SK-N-SH (cell line): ENCODE measurements around the gene NT5C3A. TPM values are rescaled to one million over a fixed set of nuclear protein-coding genes. Genes with fewer than 3 reads are reported as not detected.

Experiments used
- CTCF ChIA-PET: fragments of 300-600, 350-600 bp; formaldehyde crosslinking; extraction: SDS; loops from one replicate; lab custom pipeline; 2021; lab: Yijun Ruan, JAX
- POLR2A ChIA-PET: fragments of 350-600 bp; sonication (Branson Sonifier 250); formaldehyde crosslinking; extraction: SDS; loops from one replicate; lab custom pipeline; 2020; ENCODE audit warnings: antibody characterized with exemption, inconsistent platforms; lab: Yijun Ruan, JAX
- DNase-seq: peaks from one replicate; pipeline ENCODE4 v3.0.0; 2012
- H2AFZ ChIP-seq: fragments of 200-600 bp; sonication (generic); 2 replicates; pipeline ENCODE4 v1.8.1; 2016; ENCODE audit warnings: antibody characterized with exemption, mild to moderate bottlenecking, low read depth
- H3F3A ChIP-seq: fragments of 200-600 bp; sonication (generic); replicated peaks from 2 replicates; pipeline ENCODE3; 2016; ENCODE audit warnings: antibody characterized with exemption, mild to moderate bottlenecking; ENCODE audit not compliant: insufficient read depth
- H3K27ac ChIP-seq, 2 experiments: fragments of 200-500 bp in 1 of 2; fragments of 200-600 bp in 1 of 2; sonication (Bioruptor generic) in 1 of 2; sonication (generic), shearing (Covaris generic) in 1 of 2; 2 replicates each; pipeline versions ENCODE4 v1.5.1 to v1.6.1; 2014 to 2016; ENCODE audit warnings: low read depth in 2 of 2, inconsistent platforms in 1 of 2, low read length in 1 of 2, mild to moderate bottlenecking in 1 of 2, mixed read lengths in 1 of 2
- H3K27me3 ChIP-seq: fragments of 200-600 bp; sonication (generic), shearing (Covaris generic); 2 replicates; pipeline ENCODE4 v1.6.1; 2016; ENCODE audit warnings: mixed run types; ENCODE audit not compliant: insufficient read depth
- H3K36me3 ChIP-seq, 2 experiments: fragments of 200-500 bp in 1 of 2; fragments of 200-600 bp in 1 of 2; sonication (Bioruptor generic) in 1 of 2; sonication (generic) in 1 of 2; replicated peaks in 1 of 2; 2 replicates each; pipeline versions ENCODE3 to v1.5.1; 2014 to 2016; ENCODE audit warnings: low read length in 1 of 2, mild to moderate bottlenecking in 1 of 2; ENCODE audit not compliant: insufficient read depth in 2 of 2, control insufficient read depth in 1 of 2
- H3K4me1 ChIP-seq, 2 experiments: fragments of 200-500 bp in 1 of 2; fragments of 200-600 bp in 1 of 2; sonication (Bioruptor generic) in 1 of 2; sonication (generic), shearing (Covaris generic) in 1 of 2; 2 replicates each; pipeline versions ENCODE4 v1.5.1 to v1.6.1; 2014 to 2016; ENCODE audit warnings: low read depth in 1 of 2, low read length in 1 of 2, mixed run types in 1 of 2; ENCODE audit not compliant: insufficient read depth in 2 of 2, control insufficient read depth in 1 of 2
- H3K4me2 ChIP-seq: fragments of 200-600 bp; sonication (generic), shearing (Covaris generic); 2 replicates; pipeline ENCODE4 v1.6.1; 2017; ENCODE audit warnings: mixed run types
- H3K4me3 ChIP-seq, 2 experiments: fragments of 200-500 bp in 1 of 2; fragments of 200-600 bp in 1 of 2; sonication (Bioruptor generic) in 1 of 2; sonication (generic), shearing (Covaris generic) in 1 of 2; 2 replicates each; pipeline versions ENCODE4 v1.5.1 to v1.8.1; 2014 to 2016; ENCODE audit warnings: low read depth in 2 of 2, inconsistent platforms in 1 of 2, low read length in 1 of 2, mild to moderate bottlenecking in 1 of 2, mixed read lengths in 1 of 2, moderate library complexity in 1 of 2
- H3K79me2 ChIP-seq: fragments of 200-600 bp; sonication (generic); 2 replicates; pipeline ENCODE4 v1.8.1; 2017; ENCODE audit warnings: mild to moderate bottlenecking; ENCODE audit not compliant: insufficient read depth
- H3K9ac ChIP-seq: fragments of 200-600 bp; sonication (generic); 2 replicates; pipeline ENCODE4 v1.6.1; 2017; ENCODE audit warnings: mixed run types
- H3K9me2 ChIP-seq: fragments of 200-600 bp; sonication (generic); 2 replicates; pipeline ENCODE4 v1.6.1; 2017; ENCODE audit warnings: mixed run types
- H3K9me3 ChIP-seq: fragments of 200-600 bp; sonication (generic); 2 replicates; pipeline ENCODE4 v1.6.1; 2017; ENCODE audit warnings: mixed run types, mild to moderate bottlenecking, moderate library complexity
- H4K20me1 ChIP-seq: fragments of 200-600 bp; sonication (generic); 2 replicates; pipeline ENCODE4 v1.6.1; 2017; ENCODE audit warnings: mild to moderate bottlenecking, mixed run types; ENCODE audit not compliant: insufficient read depth
- ELF1 ChIP-seq: IDR thresholded peaks from 2 replicates; pipeline ENCODE4 v1.4.0; 2012
- EP300 ChIP-seq, 2 experiments: IDR thresholded peaks; 2 replicates each; pipeline versions ENCODE4 v1.4.0 to v1.6.1; 2012; ENCODE audit warnings: borderline replicate concordance in 1 of 2, low read depth in 1 of 2, low read length in 1 of 2
- EZH2phosphoT487 ChIP-seq: fragments of 200-600 bp; sonication (generic); IDR thresholded peaks from 2 replicates; pipeline ENCODE4 v1.6.1; 2017; ENCODE audit warnings: low read depth, mixed run types, mild to moderate bottlenecking, antibody characterized with exemption, moderate library complexity, borderline replicate concordance
- FOSL2 ChIP-seq: IDR thresholded peaks from 2 replicates; pipeline ENCODE4 v1.4.0; 2012; ENCODE audit warnings: low read depth, mild to moderate bottlenecking, moderate library complexity, borderline replicate concordance
- FOXJ3 ChIP-seq: sonication (generic); formaldehyde crosslinking; IDR thresholded peaks from 2 replicates; pipeline ENCODE4 v1.5.1; 2020; ENCODE audit warnings: mild to moderate bottlenecking, missing genetic modification reagents
- FOXM1 ChIP-seq: IDR thresholded peaks from 2 replicates; pipeline ENCODE4 v1.4.0; 2012; ENCODE audit warnings: low read depth, mild to moderate bottlenecking
- NFIC ChIP-seq: IDR thresholded peaks from 2 replicates; pipeline ENCODE4 v1.4.0; 2012; ENCODE audit warnings: borderline replicate concordance
- POLR2AphosphoS5 ChIP-seq: IDR thresholded peaks from 2 replicates; pipeline ENCODE4 v1.6.1; 2012; ENCODE audit warnings: low read depth, low read length
- RXRA ChIP-seq: IDR thresholded peaks from 2 replicates; pipeline ENCODE4 v1.4.0; 2012; ENCODE audit warnings: low read depth, mild to moderate bottlenecking, borderline replicate concordance
- SIN3A ChIP-seq: IDR thresholded peaks from 2 replicates; pipeline ENCODE4 v1.6.1; 2012; ENCODE audit warnings: low read depth, mild to moderate bottlenecking, low read length, moderate library complexity, borderline replicate concordance
- SMC3 ChIP-seq: IDR thresholded peaks from 2 replicates; pipeline ENCODE4 v1.6.1; 2012; ENCODE audit warnings: low read depth, low read length, improper control_type of control experiment
- TAF1 ChIP-seq: IDR thresholded peaks from 2 replicates; pipeline ENCODE4 v1.6.1; 2012; ENCODE audit warnings: low read depth, mild to moderate bottlenecking, low read length, moderate library complexity, borderline replicate concordance
- TCF12 ChIP-seq: IDR thresholded peaks from 2 replicates; pipeline ENCODE4 v1.4.0; 2012
- TEAD4 ChIP-seq: IDR thresholded peaks from 2 replicates; pipeline ENCODE4 v1.4.0; 2012; ENCODE audit warnings: mild to moderate bottlenecking, borderline replicate concordance; ENCODE audit not compliant: insufficient read depth
- USF2 ChIP-seq: fragments of 150-350 bp; IDR thresholded peaks from 2 replicates; pipeline ENCODE4 v1.6.1; 2017; ENCODE audit warnings: antibody characterized with exemption, low read length, low read depth, borderline replicate concordance
- ZBTB33 ChIP-seq: IDR thresholded peaks from 2 replicates; pipeline ENCODE4 v1.4.0; 2012; ENCODE audit warnings: low read depth, borderline replicate concordance
- WGBS: methylation state at CpG from one replicate; pipeline ENCODE4 v1.1.6; 2017; ENCODE audit warnings: low lambda C conversion rate; 5-methylcytosine and 5-hydroxymethylcytosine counted together
- polyA plus RNA-seq, 3 experiments: library from polyadenylated mRNA; depleted of rRNA; stranded (reverse); fragments of >200 nt; gene quantifications; 2 replicates each; pipeline ENCODE4 v1.2.3, GENCODE V29; 2012
- TF ChIP-seq, protein P1 (sequence below): IDR thresholded peaks from 2 replicates; pipeline ENCODE4 v1.4.0; 2012; ENCODE audit warnings: low read depth

The NT5C3A gene
- polyA plus RNA-seq, 1 of the 3 experiments (the other 2 are of a cell fraction): 13.2 TPM

GRCh38 chr7:33038639-33039038, 23.9 kb downstream of the NT5C3A start (continued):
- TF ChIP-seq USF2 (no peak), FOXJ3 (no peak), EP300 (IDR thresholded peaks at IDR 0.05; ENCODE audit: borderline replicate concordance in 1 of 2, low read depth in 1 of 2, low read length in 1 of 2) (no peak)

GRCh38 chr7:33035776-33036175, 26.8 kb downstream of the NT5C3A start:
- Histone ChIP-seq H3K36me3 (peaks cover 4 to 15% of the 10 kb centered on the region in 2 experiments), H4K20me1 (no peaks in the 10 kb centered on the region), H3K9ac (no peak overlapping the region), H3K9me3 (no peaks in the 10 kb centered on the region), H3F3A (peaks cover 4% of the 10 kb centered on the region), H3K9me2 (no peaks in the 10 kb centered on the region), H3K27me3 (no peaks in the 10 kb centered on the region), H2AFZ (no peak overlapping the region), H3K4me2 (no peak overlapping the region), H3K79me2 (peaks cover 85% of the 10 kb centered on the region), H3K4me1 (peaks cover 10% of the 10 kb centered on the region in 2 experiments; a peak in 3 of 4 replicates), H3K27ac (no peak overlapping the region), H3K4me3 (no peak overlapping the region)
- TF ChIP-seq EZH2phosphoT487 (no peak), TEAD4 (no peak), ZBTB33 (no peak), TAF1 (no peak), FOSL2 (no peak), RXRA (no peak), ELF1 (no peak), TCF12 (no peak), SIN3A (no peak), FOXM1 (no peak), NFIC (no peak), FOXJ3 (no peak), POLR2AphosphoS5 (no peak), USF2 (no peak), SMC3 (no peak)
- TF ChIP-seq, protein P1, sequence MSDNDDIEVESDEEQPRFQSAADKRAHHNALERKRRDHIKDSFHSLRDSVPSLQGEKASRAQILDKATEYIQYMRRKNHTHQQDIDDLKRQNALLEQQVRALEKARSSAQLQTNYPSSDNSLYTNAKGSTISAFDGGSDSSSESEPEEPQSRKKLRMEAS: no peak
- POLR2A ChIA-PET: no interaction called here
- WGBS: 91% methylated on average over 2 of the region's 2 CpGs
- CTCF ChIA-PET: interaction anchor here (1.0 to 1.5 kb wide), 4 partner anchors 9 to 26 kb away, joined by 3 to 4 read pairs (median 3); partner anchors contain the start of gene NT5C3A
- no peak for DNase-seq
